ENCODE data around the gene GRK5. TPM values are rescaled to one million over a fixed set of nuclear protein-coding genes. Genes with fewer than 3 reads are reported as not detected.

The GRK5 gene
- total RNA-seq, 4 donors from 2014 or later: 6.0 to 111 (median 9.5) TPM

DNA sequence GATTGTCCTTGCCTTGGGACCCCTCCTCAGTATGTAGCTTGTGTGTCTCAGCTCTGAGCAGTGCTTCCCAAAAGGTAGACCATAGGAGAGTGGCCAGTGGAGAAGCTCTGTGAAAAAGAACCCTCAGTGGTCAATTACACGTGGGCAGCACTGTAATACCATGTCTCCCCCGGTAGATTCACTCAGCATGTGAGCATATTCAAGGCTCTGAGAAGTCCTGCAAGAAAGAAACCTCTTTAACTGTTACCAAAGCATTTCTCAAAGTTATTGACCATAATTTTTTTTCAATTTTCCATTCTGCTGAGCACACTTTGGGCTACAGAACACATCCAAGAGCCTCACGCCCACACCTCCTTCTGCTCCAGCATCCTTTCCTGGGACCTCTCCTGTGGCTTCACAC lies 192.1 kb downstream of the GRK5 start:
- Histone ChIP-seq H3K36me3 (no peaks in the 10 kb centered on the region), H3K27me3 (no peaks in the 10 kb centered on the region), H3K9me3 (no peaks in the 10 kb centered on the region), H3K27ac (no peak overlapping the region), H3K4me3 (no peak overlapping the region), H3K4me1 (peaks cover 4 to 23% (median 6%) of the 10 kb centered on the region in 4 donors)
- intact Hi-C loops (cut with DNase I; ENCODE audit: low total_unique reads): loop anchor here (5.0 kb wide), 1 partner anchor 37 kb away; no protein-coding TSS in a partner anchor
- TF ChIP-seq POLR2AphosphoS5 (IDR thresholded peaks at IDR 0.05) (no peak), EP300 (IDR thresholded peaks at IDR 0.05; ENCODE audit: low read depth) (no peak), POLR2A (IDR thresholded peaks at IDR 0.05) (no peak)
- TF ChIP-seq, protein P1, sequence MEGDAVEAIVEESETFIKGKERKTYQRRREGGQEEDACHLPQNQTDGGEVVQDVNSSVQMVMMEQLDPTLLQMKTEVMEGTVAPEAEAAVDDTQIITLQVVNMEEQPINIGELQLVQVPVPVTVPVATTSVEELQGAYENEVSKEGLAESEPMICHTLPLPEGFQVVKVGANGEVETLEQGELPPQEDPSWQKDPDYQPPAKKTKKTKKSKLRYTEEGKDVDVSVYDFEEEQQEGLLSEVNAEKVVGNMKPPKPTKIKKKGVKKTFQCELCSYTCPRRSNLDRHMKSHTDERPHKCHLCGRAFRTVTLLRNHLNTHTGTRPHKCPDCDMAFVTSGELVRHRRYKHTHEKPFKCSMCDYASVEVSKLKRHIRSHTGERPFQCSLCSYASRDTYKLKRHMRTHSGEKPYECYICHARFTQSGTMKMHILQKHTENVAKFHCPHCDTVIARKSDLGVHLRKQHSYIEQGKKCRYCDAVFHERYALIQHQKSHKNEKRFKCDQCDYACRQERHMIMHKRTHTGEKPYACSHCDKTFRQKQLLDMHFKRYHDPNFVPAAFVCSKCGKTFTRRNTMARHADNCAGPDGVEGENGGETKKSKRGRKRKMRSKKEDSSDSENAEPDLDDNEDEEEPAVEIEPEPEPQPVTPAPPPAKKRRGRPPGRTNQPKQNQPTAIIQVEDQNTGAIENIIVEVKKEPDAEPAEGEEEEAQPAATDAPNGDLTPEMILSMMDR (IDR thresholded peaks at IDR 0.05): no peak
- 88 to 92% methylated on average over 3 of the region's 3 CpGs for WGBS, 2 donors (ENCODE audit: low coverage in 1 of 2)
- in situ Hi-C loops (cut with MboI; ENCODE audit: low pct_ligation_motif_present in 1 of 4, low pct_unique_long_range_greater_than_20kb in 1 of 4, low sequenced_read_pairs in 3 of 4): no loop called here
- no peak for DNase-seq

DNA sequence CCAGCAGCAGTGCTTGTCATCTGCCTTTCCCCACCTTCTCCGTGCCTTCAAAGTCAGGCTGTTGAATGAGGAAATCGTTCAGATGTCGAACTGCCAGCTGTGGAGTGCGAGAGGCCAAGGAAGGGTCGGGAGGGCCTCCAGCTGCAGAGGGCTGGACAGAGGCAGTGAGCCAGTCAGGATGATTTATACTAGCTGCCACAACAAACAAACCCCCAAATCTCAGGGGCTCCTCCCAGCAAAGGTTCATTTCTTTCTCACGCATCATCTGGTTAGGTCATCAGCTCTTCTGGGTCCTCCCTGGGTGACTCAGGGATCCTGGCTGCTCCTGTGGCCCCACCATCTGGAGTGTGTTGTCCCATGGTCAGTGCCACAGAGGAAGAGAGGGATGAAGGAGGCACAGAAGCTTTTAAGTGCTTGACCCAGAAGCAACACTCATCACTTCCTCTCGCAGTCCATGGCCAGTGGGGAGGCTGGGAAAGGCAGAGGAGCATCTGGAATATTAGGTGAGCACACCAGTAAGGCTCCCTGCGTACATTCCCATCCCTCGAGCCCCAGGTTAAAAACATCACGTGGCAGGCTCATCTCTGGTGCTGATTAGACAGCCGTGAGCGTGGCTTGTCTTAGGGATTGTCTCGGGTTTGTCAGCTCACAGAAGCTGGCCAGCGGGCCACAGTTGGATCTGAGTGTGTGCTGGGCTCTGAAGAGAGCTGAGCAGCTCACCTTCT lies 194.5 kb downstream of the GRK5 start:
- peak; percentile 51 for DNase-seq

DNA sequence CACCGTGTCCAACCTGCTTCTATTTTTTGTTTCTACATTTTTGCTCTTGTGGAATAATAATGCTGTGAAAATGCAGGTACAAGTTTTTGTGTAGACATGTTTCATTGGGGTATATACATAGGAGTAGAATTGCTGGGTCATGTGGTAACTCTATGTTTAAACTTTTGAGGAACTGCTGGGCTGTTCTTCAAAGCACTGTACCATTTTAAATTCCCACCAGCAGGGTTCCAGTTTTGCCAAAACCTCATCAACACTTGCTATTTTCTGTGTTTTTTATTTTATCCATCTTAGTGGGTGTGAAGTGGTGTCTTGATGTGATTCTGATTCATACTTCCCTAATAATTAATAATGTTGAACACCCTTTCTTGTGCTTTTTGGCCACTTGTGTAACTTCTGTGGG lies 196.6 kb downstream of the GRK5 start:
- 94% methylated on average over 1 of the region's 1 CpG; no CpG with 5 or more reads in 1 of the 2 donors for WGBS, 2 donors (ENCODE audit: low coverage in 1 of 2)
- TF ChIP-seq, protein P1 (IDR thresholded peaks at IDR 0.05): no peak
- TF ChIP-seq EP300 (IDR thresholded peaks at IDR 0.05; ENCODE audit: low read depth) (no peak), POLR2A (IDR thresholded peaks at IDR 0.05) (no peak), POLR2AphosphoS5 (IDR thresholded peaks at IDR 0.05) (no peak)
- DNase-seq: no peak
- in situ Hi-C loops (cut with MboI; ENCODE audit: low pct_ligation_motif_present in 1 of 4, low pct_unique_long_range_greater_than_20kb in 1 of 4, low sequenced_read_pairs in 3 of 4): no loop called here
- Histone ChIP-seq H3K4me3 (no peak overlapping the region), H3K27ac (peak overlapping the region in 1 of 4 donors; percentile 21), H3K27me3 (no peaks in the 10 kb centered on the region), H3K4me1 (peaks cover 0 to 9% (median 5%) of the 10 kb centered on the region in 4 donors), H3K9me3 (no peaks in the 10 kb centered on the region), H3K36me3 (no peaks in the 10 kb centered on the region)
- intact Hi-C loops (cut with DNase I; ENCODE audit: low total_unique reads): no loop called here

More for the DNA sequence above, 194.5 kb downstream of the GRK5 start:
- intact Hi-C loops (cut with DNase I; ENCODE audit: low total_unique reads) (no loop called here), in situ Hi-C loops (cut with MboI; ENCODE audit: low pct_ligation_motif_present in 1 of 4, low pct_unique_long_range_greater_than_20kb in 1 of 4, low sequenced_read_pairs in 3 of 4) (no loop called here)
- no peak for TF ChIP-seq POLR2A (IDR thresholded peaks at IDR 0.05)
- peak; percentile 53 to 85 (median 82) for TF ChIP-seq POLR2AphosphoS5 (IDR thresholded peaks at IDR 0.05)
- TF ChIP-seq, protein P1 (IDR thresholded peaks at IDR 0.05): no peak
- no peak for TF ChIP-seq EP300 (IDR thresholded peaks at IDR 0.05; ENCODE audit: low read depth)
- no peak overlapping the region for H3K4me3 ChIP-seq
- no peaks in the 10 kb centered on the region for H3K36me3 ChIP-seq
- no peaks in the 10 kb centered on the region for H3K9me3 ChIP-seq
- H3K4me1 ChIP-seq: peaks cover 0 to 7% (median 4%) of the 10 kb centered on the region in 4 donors
- WGBS, 2 donors (ENCODE audit: low coverage in 1 of 2): 71% methylated on average over 14 of the region's 14 CpGs; no CpG with 5 or more reads in 1 of the 2 donors
- H3K27ac ChIP-seq: peak overlapping the region; percentile 55 to 70 (median 62)
- H3K27me3 ChIP-seq: no peaks in the 10 kb centered on the region

DNA sequence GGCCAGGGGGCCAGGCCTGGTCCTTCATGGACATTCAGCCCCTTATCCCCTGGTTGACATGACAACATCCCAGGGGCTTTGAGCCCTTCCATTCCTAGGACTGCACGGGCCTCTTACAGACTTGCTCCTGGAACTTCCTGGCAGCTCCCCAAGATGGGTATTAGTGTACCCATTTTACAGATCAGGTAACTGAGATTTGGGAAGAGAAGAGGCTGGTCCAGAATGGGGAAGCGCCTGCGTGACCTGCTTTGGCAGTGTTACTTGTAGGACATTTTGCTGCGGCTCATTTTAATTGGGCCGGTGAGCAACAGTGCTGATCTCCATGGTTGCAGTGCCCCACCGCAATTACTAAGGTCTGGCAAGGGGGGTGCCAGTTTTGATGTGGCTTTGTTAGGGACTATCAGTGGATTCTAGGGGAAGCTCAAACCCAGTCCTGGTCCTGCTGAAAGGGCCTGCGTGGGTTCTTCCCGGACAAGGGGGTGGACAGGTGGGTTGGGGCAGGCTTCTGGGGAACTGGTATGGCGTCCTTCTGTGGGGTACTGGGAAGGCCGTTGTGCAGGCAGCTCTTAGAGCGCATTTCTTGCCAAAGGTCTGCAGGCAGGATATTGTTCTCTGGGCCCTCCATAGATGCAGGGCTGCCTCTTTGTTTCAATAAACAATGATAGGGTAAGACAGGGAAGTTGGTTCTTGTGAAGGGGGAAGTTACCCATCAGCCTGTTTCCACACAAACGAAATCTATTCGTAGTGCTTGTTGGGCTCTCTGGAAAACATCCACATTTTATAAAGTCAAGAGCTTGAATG lies 197.5 kb downstream of the GRK5 start:
- 85 to 87% methylated on average over 3 to 13 of the region's 13 CpGs for WGBS, 2 donors (ENCODE audit: low coverage in 1 of 2)
- in situ Hi-C loops (cut with MboI; ENCODE audit: low pct_ligation_motif_present in 1 of 4, low pct_unique_long_range_greater_than_20kb in 1 of 4, low sequenced_read_pairs in 3 of 4): no loop called here
- Histone ChIP-seq H3K4me3 (no peak overlapping the region), H3K27me3 (no peaks in the 10 kb centered on the region), H3K36me3 (no peaks in the 10 kb centered on the region), H3K27ac (peak overlapping the region; percentile 21 to 60 (median 56)), H3K4me1 (peaks cover 0 to 9% (median 5%) of the 10 kb centered on the region in 4 donors), H3K9me3 (no peaks in the 10 kb centered on the region)
- intact Hi-C loops (cut with DNase I; ENCODE audit: low total_unique reads): no loop called here
- DNase-seq: no peak
- TF ChIP-seq POLR2AphosphoS5 (IDR thresholded peaks at IDR 0.05) (no peak), POLR2A (IDR thresholded peaks at IDR 0.05) (no peak), EP300 (IDR thresholded peaks at IDR 0.05; ENCODE audit: low read depth) (no peak)
